LNCAP (cell line): Measurements from ENCODE around the gene EDNRA.

Experiments
- TF ChIP-seq, protein P1 (sequence below): fragments of 450-650 bp; IDR thresholded peaks from 2 replicates; pipeline ENCODE4 v1.5.1; 2017; ENCODE audit warnings: mild to moderate bottlenecking

The EDNRA gene

DNA sequence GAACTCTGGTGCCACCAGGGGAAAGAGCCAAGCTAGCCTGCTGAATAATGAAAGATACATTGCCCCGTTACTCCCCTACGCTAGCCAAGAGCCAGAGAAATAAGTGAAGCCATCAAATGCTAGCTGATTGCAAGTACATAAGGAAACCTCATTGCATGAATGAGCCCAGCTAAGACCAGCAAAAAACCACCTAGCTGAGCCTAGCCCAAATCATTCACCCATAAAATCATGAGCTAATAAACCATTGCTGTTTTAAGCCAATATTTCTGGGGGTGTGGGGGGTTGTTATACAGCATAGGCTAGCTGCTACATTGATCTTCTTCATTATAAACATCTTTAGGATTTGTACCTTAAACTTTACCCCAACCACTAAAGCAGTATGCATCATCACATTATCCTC lies 15.4 kb upstream of the EDNRA start:
- TF ChIP-seq, protein P1, sequence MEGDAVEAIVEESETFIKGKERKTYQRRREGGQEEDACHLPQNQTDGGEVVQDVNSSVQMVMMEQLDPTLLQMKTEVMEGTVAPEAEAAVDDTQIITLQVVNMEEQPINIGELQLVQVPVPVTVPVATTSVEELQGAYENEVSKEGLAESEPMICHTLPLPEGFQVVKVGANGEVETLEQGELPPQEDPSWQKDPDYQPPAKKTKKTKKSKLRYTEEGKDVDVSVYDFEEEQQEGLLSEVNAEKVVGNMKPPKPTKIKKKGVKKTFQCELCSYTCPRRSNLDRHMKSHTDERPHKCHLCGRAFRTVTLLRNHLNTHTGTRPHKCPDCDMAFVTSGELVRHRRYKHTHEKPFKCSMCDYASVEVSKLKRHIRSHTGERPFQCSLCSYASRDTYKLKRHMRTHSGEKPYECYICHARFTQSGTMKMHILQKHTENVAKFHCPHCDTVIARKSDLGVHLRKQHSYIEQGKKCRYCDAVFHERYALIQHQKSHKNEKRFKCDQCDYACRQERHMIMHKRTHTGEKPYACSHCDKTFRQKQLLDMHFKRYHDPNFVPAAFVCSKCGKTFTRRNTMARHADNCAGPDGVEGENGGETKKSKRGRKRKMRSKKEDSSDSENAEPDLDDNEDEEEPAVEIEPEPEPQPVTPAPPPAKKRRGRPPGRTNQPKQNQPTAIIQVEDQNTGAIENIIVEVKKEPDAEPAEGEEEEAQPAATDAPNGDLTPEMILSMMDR = no peak

DNA sequence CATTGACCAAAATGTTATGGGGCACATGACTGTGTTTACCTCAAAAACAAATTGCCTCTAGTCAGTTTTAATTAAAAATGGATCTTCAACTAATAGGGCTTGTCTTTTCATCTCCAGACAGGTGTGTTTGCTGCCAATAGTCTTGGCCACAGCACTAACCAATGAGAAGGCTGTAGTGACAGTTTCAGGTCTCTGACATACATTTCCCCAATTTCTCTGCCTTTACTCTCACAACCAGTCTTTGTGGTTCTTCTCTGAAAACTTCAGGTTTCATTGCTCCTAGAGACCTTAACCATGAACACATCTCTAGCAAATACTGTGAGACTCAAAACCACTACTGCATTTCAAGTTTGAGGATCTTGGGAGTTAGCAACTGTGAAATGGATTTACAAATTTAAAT lies 3.5 kb upstream of the EDNRA start:
- TF ChIP-seq, protein P1 = no peak

DNA sequence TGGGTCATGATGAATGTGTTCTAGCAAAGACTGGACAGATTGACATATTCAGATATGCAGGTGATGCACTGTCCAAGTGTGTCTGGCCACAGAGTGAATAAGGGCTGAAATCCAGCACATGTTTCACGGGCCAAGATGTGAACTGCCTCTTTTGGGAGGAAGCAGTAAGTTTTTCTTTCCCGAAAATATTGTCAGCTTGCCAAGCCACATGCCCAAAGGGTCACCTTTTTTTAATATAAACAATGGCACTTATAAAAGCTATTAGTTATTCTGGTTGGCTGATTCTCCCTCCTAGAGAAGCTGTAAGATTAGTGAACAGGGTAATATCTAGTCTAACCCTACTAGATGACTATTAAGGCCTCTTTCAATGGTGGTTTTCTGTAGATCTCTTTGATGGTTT lies 1.5 kb upstream of the EDNRA start:
- TF ChIP-seq, protein P1 = no peak

DNA sequence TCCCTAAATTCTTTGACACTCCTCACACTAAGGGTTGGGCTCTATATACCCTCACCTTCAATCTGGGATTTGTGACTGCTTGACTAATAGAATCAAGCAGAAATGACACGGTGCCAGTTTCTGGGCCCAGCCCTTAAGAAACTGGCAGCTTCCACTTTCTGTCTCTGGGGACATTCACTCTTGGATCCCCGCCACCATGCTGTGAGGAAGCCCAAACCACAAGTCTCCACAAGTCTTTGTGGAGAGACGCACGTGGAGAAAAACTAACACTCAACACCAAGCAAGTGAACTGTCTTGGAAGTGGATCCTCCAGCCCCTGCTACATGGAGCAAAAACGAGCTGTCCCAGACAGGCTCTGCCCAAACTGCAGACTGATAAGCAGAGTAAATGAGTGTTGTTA lies 1.1 kb upstream of the EDNRA start:
- TF ChIP-seq, protein P1 = no peak

DNA sequence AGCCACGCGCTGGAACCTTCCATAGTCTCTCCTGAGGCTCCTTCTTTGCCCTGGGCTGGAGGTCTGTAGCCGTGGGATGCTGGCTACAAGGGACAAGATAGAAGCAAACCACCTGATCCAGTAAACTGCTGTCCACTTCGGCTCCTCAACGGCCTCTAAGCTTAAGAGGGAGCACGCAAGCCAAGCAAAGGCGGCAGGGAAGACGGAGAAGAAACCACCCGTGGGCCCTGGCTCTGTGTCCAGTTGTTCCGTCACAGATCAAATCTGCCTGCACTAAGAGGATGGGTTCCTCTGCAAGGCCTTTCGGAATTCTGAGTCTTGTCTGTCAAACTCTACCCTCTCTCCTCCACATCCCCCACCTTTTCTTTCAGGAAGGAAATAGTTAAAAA lies 401 bp upstream of the EDNRA start:
- TF ChIP-seq, protein P1 = no peak

DNA sequence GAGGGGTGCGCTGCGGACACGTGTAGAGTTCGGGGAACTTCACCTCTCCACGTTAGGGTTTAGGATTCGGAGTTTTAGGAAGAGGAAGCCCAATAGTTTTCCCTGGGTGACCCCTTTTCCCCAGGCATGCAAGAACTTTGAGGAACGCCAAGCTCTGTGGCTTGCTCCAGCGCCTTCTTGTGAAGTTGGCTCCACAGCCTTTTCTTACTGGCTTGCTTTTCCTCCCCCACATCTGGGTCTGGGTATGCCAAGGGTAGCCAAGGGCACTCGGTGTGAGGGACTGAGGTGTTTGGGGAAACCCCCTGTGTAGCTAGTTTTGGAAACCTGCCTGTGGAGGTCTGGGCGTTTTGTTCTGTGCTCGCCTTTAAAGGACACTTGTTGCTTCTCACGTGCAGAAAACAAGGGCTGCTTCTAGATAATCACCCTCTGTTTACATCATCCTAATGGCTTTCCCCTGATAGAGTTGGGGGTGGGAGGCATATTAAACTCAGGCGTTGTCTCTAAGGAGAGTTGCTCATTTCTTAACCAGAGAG lies 746 bp downstream of the EDNRA start:
- TF ChIP-seq, protein P1 = no peak

DNA sequence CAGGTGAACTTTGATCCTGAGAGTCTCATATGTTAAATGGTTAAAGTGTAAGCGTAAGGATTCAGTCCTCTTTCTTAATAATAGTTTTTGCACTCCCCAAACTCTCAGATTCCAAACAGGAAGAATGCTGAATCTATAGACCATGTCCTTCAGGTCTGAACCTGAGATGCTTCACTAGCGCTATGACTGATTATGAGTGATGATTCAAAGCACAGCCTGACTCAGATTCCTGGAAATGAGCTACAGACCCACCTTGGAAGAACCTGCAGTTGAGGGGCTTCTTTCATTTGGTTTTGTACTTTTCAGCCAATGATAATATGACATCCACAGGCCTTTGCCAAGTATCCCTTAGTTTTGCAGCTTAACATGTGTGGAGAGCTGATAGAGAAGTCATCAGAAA lies 1.4 kb downstream of the EDNRA start:
- TF ChIP-seq, protein P1 = no peak

DNA sequence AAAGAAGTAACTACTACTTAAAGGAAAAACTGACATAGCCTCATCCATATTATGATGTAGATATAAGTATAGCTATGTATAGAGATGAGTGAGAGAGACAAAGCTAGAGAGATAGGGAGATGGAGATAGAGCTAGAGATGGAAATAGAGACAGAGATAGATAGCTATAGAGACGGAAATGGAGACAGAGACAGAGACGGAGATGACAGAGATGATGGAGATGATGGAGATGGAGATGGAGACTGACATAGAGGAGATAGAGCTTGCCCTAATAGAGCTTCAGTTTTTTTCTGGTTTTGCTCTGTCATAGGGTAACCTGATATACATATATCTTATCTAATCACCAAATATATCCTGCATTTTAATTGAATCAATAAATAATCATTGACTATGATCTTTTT lies 4.3 kb downstream of the EDNRA start:
- TF ChIP-seq, protein P1 = no peak
